Adipocyte (in vitro differentiated cells): ENCODE measurements around the gene ZNF576.

Source experiments
- DNase-seq: peaks from one replicate; pipeline ENCODE4 v3.0.0-alpha.2; 2015; ENCODE audit warnings: low read depth
- H3K27me3 ChIP-seq: replicated peaks from 2 replicates; pipeline ENCODE4 v1.7.0; 2013; ENCODE audit warnings: mild to moderate bottlenecking, low read length, moderate library complexity; ENCODE audit not compliant: control insufficient read depth, insufficient read depth
- H3K36me3 ChIP-seq: 2 replicates; pipeline ENCODE4 v1.7.0; 2013; ENCODE audit warnings: low read length, mild to moderate bottlenecking, moderate library complexity; ENCODE audit not compliant: control insufficient read depth, insufficient read depth, severe bottlenecking
- H3K4me1 ChIP-seq: 2 replicates; pipeline ENCODE4 v1.7.0; 2013; ENCODE audit warnings: mild to moderate bottlenecking, low read length, moderate library complexity; ENCODE audit not compliant: control insufficient read depth, insufficient read depth
- H3K4me3 ChIP-seq: 2 replicates; pipeline ENCODE4 v1.7.0; 2013; ENCODE audit warnings: mild to moderate bottlenecking, low read length, moderate library complexity
- H3K9ac ChIP-seq: 2 replicates; pipeline ENCODE4 v1.7.0; 2013; ENCODE audit warnings: mild to moderate bottlenecking, low read length, moderate library complexity
- H3K9me3 ChIP-seq: 2 replicates; pipeline ENCODE4 v1.7.0; 2013; ENCODE audit warnings: mild to moderate bottlenecking, low read length, moderate library complexity; ENCODE audit not compliant: control insufficient read depth

The ZNF576 gene

DNA sequence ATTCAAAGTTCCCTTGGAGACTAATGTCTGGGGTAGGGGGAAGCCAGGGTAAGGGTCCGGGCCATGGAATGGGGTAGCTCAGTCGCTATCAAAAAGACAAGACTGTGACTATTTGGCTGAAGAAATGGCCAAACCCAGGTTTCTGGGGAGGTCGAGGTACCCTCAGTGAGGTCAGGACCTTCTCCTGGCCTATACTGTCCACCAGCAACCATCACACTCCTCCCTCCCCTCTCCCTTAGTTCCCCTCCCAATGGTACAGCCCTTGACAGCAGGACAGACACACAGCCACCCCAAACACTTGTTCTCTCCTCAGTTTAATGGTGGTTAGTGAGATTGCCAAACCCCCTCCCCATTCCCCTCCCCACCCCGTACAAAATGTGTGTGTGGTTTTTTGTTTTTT, 25.7 kb downstream of the ZNF576 start:
- Histone ChIP-seq H3K9me3 (no peaks in the 10 kb centered on the region), H3K4me3 (no peak overlapping the region), H3K36me3 (no peaks in the 10 kb centered on the region), H3K9ac (no peak overlapping the region), H3K4me1 (peaks cover 14% of the 10 kb centered on the region), H3K27me3 (peaks cover 9% of the 10 kb centered on the region)
- DNase-seq, result no peak

DNA sequence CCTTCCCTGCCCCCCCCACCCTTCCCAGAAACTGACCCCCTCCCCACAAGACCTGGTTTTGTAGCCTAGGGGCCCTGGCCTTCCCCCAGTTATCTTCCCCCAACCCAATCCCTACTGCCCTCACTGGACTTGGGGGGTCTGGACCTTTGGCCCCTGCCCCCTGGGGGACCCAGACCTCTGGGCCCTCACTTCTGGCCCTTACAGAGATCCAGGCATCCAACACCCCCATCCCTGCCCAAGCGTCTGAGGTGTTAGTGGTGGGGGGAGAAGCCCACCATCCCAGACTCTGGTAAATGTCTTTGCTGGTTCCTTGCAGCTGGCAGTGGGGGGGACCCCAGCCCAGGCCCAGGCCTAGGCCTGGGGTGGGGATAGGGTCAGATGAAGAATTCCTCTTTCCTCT, 26.6 kb downstream of the ZNF576 start:
- Histone ChIP-seq H3K4me3 (no peak overlapping the region), H3K4me1 (peaks cover 14% of the 10 kb centered on the region), H3K27me3 (peaks cover 12% of the 10 kb centered on the region), H3K9ac (no peak overlapping the region), H3K9me3 (no peaks in the 10 kb centered on the region), H3K36me3 (no peaks in the 10 kb centered on the region)
- DNase-seq, result no peak

DNA sequence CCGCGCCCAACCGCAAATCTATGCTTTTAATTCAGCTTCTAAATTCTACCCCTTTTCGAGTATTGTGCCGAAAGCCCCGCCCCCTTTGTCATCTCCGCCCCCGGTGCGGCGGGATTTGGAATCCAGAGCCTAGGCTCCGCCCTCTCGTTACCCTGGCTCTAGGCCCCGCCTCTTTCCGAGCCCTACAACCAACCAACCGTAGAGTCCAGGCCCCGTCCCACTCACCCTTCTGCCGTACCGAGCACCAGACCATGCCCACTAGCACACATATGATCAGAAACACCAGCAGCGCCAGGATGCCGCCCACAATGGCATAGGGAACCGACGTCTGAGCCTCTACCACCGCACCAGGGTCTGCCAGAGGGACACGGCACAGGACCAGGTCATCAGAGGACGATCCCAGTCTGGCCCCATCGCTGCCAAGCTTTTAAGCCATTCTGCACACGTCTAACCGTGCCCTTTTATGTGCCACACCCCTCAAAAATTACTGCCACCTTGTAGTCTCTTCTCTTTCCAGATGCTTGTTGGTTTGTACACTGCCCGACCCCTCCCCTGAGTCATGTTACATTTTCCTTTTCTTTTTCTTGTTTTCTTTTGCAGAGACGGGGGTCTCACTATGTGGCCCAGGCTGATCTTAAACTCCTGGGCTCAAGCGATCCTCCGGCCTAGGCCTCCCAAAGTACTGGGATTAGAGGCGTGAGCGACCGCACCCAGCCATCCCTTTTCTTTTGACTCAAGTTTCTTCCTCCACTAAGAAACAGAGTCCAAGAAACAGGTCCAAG, 27.7 kb downstream of the ZNF576 start:
- Histone ChIP-seq H3K9ac (no peak overlapping the region), H3K27me3 (peaks cover 12% of the 10 kb centered on the region), H3K36me3 (no peaks in the 10 kb centered on the region), H3K9me3 (no peaks in the 10 kb centered on the region), H3K4me1 (peaks cover 6% of the 10 kb centered on the region), H3K4me3 (no peak overlapping the region)
- DNase-seq, result no peak

DNA sequence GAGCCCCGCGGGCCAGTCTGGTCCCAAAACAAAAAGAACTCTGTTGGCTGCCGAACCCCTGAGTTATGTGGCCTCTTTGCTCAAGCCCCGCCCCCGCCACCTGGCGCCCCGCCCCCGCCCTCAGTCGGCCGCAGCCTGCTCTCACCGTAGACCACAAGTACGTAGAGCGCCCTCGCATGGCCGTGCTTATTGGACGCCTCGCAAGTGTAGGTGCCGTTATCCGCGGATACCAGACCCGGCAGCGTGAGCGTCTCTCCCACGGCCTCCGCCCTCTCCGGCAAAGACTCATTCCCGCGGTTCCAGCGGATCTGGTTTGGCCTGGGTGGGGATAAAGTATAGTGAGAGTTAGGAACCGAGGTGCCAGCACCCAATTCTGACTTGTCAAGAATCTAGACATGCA, 28.5 kb downstream of the ZNF576 start:
- Histone ChIP-seq H3K27me3 (peaks cover 12% of the 10 kb centered on the region), H3K36me3 (no peaks in the 10 kb centered on the region), H3K9me3 (no peaks in the 10 kb centered on the region), H3K4me3 (no peak overlapping the region), H3K4me1 (peaks cover 5% of the 10 kb centered on the region), H3K9ac (no peak overlapping the region)
- no peak for DNase-seq

DNA sequence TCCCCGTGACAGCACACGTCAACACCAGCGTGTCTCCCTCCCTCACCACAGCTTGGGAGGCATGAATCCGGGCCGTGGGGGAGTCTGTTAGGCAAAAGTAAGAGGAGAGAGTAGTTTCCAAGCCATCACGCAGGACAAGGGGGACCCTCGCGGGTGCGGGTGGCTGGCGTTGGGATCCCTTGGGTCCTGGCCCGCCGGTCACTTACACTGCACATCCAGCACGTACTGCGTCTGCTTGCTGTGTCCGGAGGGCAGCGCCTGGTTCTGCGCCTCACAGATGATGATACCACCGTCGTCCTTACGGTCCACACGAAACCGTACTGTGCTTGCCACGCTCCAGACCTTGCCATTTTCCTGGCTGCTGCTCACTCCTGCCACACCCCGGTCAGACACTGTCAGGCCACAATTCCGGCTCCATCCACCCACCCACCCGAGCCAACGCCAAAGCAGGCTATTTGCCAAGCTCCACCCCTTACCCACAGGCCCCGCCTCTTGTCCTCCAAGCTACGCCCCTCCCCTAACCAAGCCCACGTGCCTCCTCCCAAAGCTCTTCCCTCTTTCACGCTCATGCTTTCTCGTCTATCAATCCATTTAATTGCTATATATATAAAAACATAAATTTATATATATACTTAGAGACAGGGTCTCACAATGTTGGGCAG, 29.7 kb downstream of the ZNF576 start:
- H3K27me3 ChIP-seq, result peaks cover 12% of the 10 kb centered on the region
- no peaks in the 10 kb centered on the region for H3K36me3 ChIP-seq
- H3K9ac ChIP-seq, result no peak overlapping the region
- no peaks in the 10 kb centered on the region for H3K4me1 ChIP-seq
- DNase-seq, result no peak
- no peak overlapping the region for H3K4me3 ChIP-seq
- no peaks in the 10 kb centered on the region for H3K9me3 ChIP-seq

DNA sequence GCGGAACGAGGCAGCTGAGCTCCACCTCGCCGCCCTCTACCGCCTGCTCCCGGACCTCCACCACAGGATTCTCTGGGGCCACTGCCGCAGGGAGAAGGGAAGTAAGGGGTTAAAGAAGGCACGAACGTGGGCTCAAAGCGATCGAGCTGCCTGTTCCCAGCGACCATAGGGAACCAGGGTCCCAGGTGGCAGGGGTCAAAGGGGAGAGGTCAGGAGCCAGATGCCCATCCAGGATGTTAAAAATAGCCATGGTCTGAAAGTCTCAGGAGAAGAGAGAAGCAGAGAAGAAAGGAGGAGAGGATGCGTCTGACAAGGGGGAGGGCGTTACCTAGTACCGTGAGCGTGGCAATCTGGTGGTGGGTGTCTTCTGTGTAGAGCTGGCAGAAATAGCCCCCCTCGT, 30.4 kb downstream of the ZNF576 start:
- no peak overlapping the region for H3K9ac ChIP-seq
- H3K9me3 ChIP-seq, result no peaks in the 10 kb centered on the region
- no peaks in the 10 kb centered on the region for H3K36me3 ChIP-seq
- no peak overlapping the region for H3K4me3 ChIP-seq
- DNase-seq, result no peak
- H3K27me3 ChIP-seq, result peaks cover 12% of the 10 kb centered on the region
- H3K4me1 ChIP-seq, result no peaks in the 10 kb centered on the region

DNA sequence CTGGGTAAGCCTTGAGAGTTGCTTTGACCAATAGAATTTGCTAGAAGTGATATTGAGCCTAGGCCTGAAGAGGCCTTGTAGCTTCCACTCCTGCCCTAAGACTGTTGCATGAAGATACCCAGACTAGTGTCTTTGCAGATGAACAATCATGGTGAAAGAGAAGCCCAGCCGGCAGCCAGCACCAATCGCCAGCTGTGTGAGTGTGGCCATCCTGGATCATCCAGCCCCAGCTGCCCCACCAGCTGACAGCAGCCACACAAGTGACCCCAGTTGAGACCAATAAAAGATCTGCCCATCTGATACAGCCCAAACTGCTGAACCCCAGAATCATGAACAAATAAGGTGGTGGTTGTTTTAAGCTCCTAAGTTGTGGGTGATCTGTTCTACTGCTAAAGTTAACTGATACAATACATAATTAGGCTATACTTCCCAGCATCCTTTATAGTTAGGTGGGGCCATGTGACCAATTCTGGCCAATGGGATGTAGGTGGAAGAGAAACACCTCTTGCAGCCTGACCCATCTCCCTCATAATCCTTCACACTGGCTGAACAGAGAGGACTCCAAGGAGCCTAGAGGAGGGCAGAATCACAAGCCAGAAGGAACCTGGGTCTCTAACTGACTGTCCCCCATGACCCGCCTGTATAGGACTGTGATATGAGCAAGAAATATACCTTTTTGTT, 32.4 kb downstream of the ZNF576 start:
- H3K9ac ChIP-seq, result no peak overlapping the region
- DNase-seq, result no peak
- no peak overlapping the region for H3K4me3 ChIP-seq
- H3K36me3 ChIP-seq, result no peaks in the 10 kb centered on the region
- no peaks in the 10 kb centered on the region for H3K4me1 ChIP-seq
- H3K27me3 ChIP-seq, result peaks cover 12% of the 10 kb centered on the region
- H3K9me3 ChIP-seq, result no peaks in the 10 kb centered on the region

DNA sequence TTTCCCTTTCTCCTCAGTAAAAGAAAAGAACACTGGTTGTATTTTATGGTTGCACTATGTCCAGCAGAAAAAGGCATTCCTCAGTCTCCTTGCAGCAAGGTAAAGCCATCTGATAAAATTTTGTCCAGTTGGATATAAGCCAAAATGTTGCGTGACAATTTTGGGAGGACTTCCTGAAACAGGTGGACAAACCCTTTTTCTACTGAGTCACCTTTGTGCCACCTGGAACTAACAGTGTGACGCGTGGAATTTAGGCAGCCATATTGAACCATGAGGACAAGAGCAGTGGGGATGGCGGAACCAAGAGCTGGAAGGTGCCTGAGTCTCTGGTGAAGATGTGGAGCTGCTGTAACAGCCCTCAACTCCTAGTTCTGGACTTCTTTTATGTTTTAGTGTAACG, 35.1 kb downstream of the ZNF576 start:
- H3K27me3 ChIP-seq, result peaks cover 8% of the 10 kb centered on the region
- H3K9me3 ChIP-seq, result no peaks in the 10 kb centered on the region
- H3K4me1 ChIP-seq, result no peaks in the 10 kb centered on the region
- no peak overlapping the region for H3K9ac ChIP-seq
- H3K36me3 ChIP-seq, result no peaks in the 10 kb centered on the region
- no peak overlapping the region for H3K4me3 ChIP-seq
- no peak for DNase-seq

DNA sequence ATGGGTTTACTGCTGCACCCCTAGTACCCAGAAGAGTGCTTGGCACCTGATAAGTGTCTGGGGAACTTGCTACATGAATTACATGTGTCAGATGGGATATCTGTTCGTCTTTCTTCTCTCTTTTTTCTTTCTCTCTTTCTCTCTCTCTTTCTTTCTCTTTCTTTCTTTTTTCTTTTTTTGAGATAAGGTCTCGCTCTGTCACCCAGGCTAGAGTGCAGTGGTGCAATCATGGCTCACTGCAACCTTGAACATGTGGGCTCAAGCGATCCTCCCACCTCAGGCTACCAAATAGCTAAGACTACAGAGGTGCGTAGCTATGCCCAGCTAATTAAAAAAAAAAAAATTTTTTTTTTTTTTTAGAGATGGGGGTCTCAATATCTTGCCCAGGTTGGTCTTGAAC, 37.1 kb downstream of the ZNF576 start:
- Histone ChIP-seq H3K9me3 (no peaks in the 10 kb centered on the region), H3K27me3 (peaks cover 4% of the 10 kb centered on the region), H3K9ac (no peak overlapping the region), H3K4me3 (no peak overlapping the region), H3K4me1 (no peaks in the 10 kb centered on the region), H3K36me3 (no peaks in the 10 kb centered on the region)
- DNase-seq, result no peak

DNA sequence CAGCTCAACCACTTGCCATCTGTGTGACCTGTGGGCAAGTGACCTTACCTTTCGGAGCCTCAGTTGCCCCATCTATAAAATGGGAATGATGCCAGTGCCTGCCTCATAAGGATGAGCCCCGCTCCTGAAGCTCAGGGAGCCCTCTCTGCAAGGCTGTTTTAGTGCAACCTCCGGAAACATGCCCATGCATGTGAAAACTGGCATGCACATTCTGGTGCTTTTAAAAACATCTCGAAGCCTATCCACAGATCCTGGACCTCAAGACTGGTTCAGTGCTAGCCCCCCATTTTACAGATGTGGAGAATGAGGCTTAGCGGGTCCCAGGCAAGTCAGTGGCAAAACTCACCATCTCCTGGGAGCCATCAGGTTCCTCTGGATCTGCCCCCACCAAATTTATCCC, 37.7 kb downstream of the ZNF576 start:
- Histone ChIP-seq H3K9me3 (no peaks in the 10 kb centered on the region), H3K9ac (no peak overlapping the region), H3K4me1 (no peaks in the 10 kb centered on the region), H3K4me3 (no peak overlapping the region), H3K36me3 (no peaks in the 10 kb centered on the region), H3K27me3 (peaks cover 9% of the 10 kb centered on the region)
- no peak for DNase-seq

DNA sequence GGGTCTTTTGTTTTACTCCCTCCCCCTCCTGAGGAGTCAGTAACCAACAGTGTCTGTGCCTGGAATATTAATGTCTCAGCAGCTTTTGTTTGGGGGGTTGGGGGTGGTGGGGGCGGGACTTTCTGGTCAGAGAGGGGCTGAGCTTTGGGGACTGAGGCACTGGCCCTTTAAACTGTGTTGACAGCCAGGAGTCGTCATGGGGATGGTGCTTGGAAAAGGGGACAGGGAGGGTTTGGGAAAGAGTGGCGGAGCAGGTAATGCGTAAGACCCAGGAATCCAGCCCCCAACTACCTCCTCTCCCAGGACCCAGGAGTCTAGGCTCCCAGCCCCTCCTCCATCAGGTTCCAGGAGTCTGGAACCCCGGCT, 38.1 kb downstream of the ZNF576 start:
- no peaks in the 10 kb centered on the region for H3K9me3 ChIP-seq
- H3K27me3 ChIP-seq, result peaks cover 12% of the 10 kb centered on the region
- H3K9ac ChIP-seq, result no peak overlapping the region
- no peaks in the 10 kb centered on the region for H3K36me3 ChIP-seq
- DNase-seq, result no peak
- no peaks in the 10 kb centered on the region for H3K4me1 ChIP-seq
- H3K4me3 ChIP-seq, result no peak overlapping the region
